ENCODE data around the gene RPH3AL. TPM values are rescaled to one million over a fixed set of nuclear protein-coding genes. Genes with fewer than 3 reads are reported as not detected.
"Not testable (repeated sequence)": the region's sequence is repeated elsewhere in the genome, so short reads cannot be mapped to it uniquely, and the experiment has no call there.

Gene RPH3AL
- total and polyA plus RNA-seq, 5 donors, result 4.7 to 11.5 (median 9.1) TPM

- intact Hi-C loops (cut with DNase I), result no loop called here
- Histone ChIP-seq H3K27ac (ENCODE audit: low read length) (no peak overlapping the region), H3K4me1 (ENCODE audit: control insufficient read depth, insufficient read depth, low read length) (no peaks in the 10 kb centered on the region), H3K27me3 (ENCODE audit: control insufficient read depth, insufficient read depth) (no peaks in the 10 kb centered on the region), H3K9me3 (ENCODE audit: control insufficient read depth, low read length) (no peaks in the 10 kb centered on the region), H3K4me3 (ENCODE audit: low read length) (no peak overlapping the region)
- ATAC-seq (peak; percentile 9 to 25), DNase-seq (peak in 1 of 3 donors; percentile 8)
- 72% methylated on average over 35 of the region's 35 CpGs for WGBS
These were observed 31.1 kb downstream of the RPH3AL start for GRCh38 chr17:321386-321941.

- Histone ChIP-seq H3K4me1 (ENCODE audit: control insufficient read depth, insufficient read depth, low read length) (no peaks in the 10 kb centered on the region), H3K27me3 (ENCODE audit: control insufficient read depth, insufficient read depth) (no peaks in the 10 kb centered on the region), H3K9me3 (ENCODE audit: control insufficient read depth, low read length) (no peaks in the 10 kb centered on the region), H3K27ac (ENCODE audit: low read length) (no peak overlapping the region), H3K4me3 (ENCODE audit: low read length) (no peak overlapping the region)
- peak in 2 of 3 donors; percentile 26 to 73 for DNase-seq
- peak; percentile 34 to 39 for ATAC-seq
- 69% methylated on average over 25 of the region's 25 CpGs for WGBS
- intact Hi-C loops (cut with DNase I), result no loop called here
These were observed 31.7 kb downstream of the RPH3AL start for GRCh38 chr17:320809-321385.

- 66% methylated on average over 9 of the region's 9 CpGs for WGBS
- no peak overlapping the region for H3K27ac ChIP-seq (ENCODE audit: low read length)
- H3K27me3 ChIP-seq (ENCODE audit: control insufficient read depth, insufficient read depth), result no peaks in the 10 kb centered on the region
- ATAC-seq, result no peak
- H3K4me3 ChIP-seq (ENCODE audit: low read length), result no peak overlapping the region
- DNase-seq, result peak in 1 of 3 donors; percentile 8
- intact Hi-C loops (cut with DNase I), result no loop called here
- H3K9me3 ChIP-seq (ENCODE audit: control insufficient read depth, low read length), result no peaks in the 10 kb centered on the region
- H3K4me1 ChIP-seq (ENCODE audit: control insufficient read depth, insufficient read depth, low read length), result no peaks in the 10 kb centered on the region
These were observed 32.5 kb downstream of the RPH3AL start for GRCh38 chr17:320139-320538.

- intact Hi-C loops (cut with DNase I), result no loop called here
- ATAC-seq (no peak), DNase-seq (peak in 1 of 3 donors; percentile 11)
- Histone ChIP-seq H3K27ac (ENCODE audit: low read length) (no peak overlapping the region), H3K4me3 (ENCODE audit: low read length) (no peak overlapping the region), H3K9me3 (ENCODE audit: control insufficient read depth, low read length) (no peaks in the 10 kb centered on the region), H3K27me3 (ENCODE audit: control insufficient read depth, insufficient read depth) (no peaks in the 10 kb centered on the region), H3K4me1 (ENCODE audit: control insufficient read depth, insufficient read depth, low read length) (no peaks in the 10 kb centered on the region)
- 90% methylated on average over 12 of the region's 12 CpGs for WGBS
These were observed 33.3 kb downstream of the RPH3AL start for GRCh38 chr17:319266-319665.

DNA sequence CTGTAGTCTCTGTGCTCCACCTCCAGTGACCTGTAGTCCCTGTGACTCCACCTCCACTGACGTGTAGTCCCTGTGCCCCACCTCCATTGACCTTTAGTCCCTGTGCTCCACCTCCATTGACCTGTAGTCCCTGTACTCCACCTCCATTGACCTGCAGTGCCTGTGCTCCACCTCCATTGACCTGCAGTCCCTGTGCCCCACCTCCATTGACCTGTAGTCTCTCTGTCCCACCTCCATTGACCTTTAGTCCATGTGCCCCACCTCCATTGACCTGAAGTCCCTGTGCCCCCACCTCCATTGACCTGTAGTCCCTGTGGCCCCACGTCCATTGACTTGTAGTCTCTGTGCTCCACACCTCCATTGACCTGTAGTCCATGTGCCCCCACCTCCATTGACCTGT, 35.5 kb downstream of the RPH3AL start:
- intact Hi-C loops (cut with DNase I); H3K4me1 ChIP-seq (ENCODE audit: control insufficient read depth, insufficient read depth, low read length); H3K9me3 ChIP-seq (ENCODE audit: control insufficient read depth, low read length); H3K27me3 ChIP-seq (ENCODE audit: control insufficient read depth, insufficient read depth); H3K4me3 ChIP-seq (ENCODE audit: low read length); H3K27ac ChIP-seq (ENCODE audit: low read length); ATAC-seq: not testable (repeated sequence)
- peak in 1 of 3 donors; percentile 3 for DNase-seq
- WGBS, result 90% methylated on average over 2 of the region's 2 CpGs

DNA sequence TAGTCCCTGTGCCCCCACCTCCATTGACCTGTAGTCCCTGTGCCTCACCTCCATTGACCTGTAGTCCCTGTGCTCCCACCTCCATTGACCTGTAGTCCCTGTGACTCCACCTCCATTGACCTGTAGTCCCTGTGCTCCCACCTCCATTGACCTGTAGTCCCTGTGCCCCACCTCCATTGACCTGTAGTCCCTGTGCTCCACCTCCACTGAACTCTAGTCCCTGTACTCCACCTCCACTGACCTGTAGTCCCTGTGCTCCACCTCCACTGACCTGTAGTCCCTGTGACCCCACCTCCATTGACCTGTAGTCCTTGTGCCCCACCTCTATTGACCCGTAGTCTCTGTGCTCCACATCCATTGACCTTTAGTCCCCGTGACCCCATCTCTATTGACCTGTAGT, 37.2 kb downstream of the RPH3AL start:
- intact Hi-C loops (cut with DNase I); H3K27ac ChIP-seq (ENCODE audit: low read length); H3K4me1 ChIP-seq (ENCODE audit: control insufficient read depth, insufficient read depth, low read length); H3K27me3 ChIP-seq (ENCODE audit: control insufficient read depth, insufficient read depth); H3K4me3 ChIP-seq (ENCODE audit: low read length); ATAC-seq; H3K9me3 ChIP-seq (ENCODE audit: control insufficient read depth, low read length): not testable (repeated sequence)
- DNase-seq, result peak in 1 of 3 donors; percentile 15
- 70% methylated on average over 2 of the region's 2 CpGs for WGBS

GRCh38 chr17:314614-314944, 38.0 kb downstream of the RPH3AL start:
- ATAC-seq; H3K27ac ChIP-seq (ENCODE audit: low read length); H3K4me1 ChIP-seq (ENCODE audit: control insufficient read depth, insufficient read depth, low read length); H3K9me3 ChIP-seq (ENCODE audit: control insufficient read depth, low read length); H3K4me3 ChIP-seq (ENCODE audit: low read length); intact Hi-C loops (cut with DNase I); H3K27me3 ChIP-seq (ENCODE audit: control insufficient read depth, insufficient read depth): not testable (repeated sequence)
- peak in 1 of 3 donors; percentile 7 for DNase-seq
- WGBS, result 94% methylated on average over 1 of the region's 1 CpG

- ATAC-seq (no peak), DNase-seq (peak in 2 of 3 donors; percentile 7 to 49)
- Histone ChIP-seq H3K27ac (ENCODE audit: low read length) (no peak overlapping the region), H3K27me3 (ENCODE audit: control insufficient read depth, insufficient read depth) (no peaks in the 10 kb centered on the region), H3K9me3 (ENCODE audit: control insufficient read depth, low read length) (no peaks in the 10 kb centered on the region), H3K4me3 (ENCODE audit: low read length) (no peak overlapping the region), H3K4me1 (ENCODE audit: control insufficient read depth, insufficient read depth, low read length) (no peaks in the 10 kb centered on the region)
- 91% methylated on average over 9 of the region's 9 CpGs for WGBS
- intact Hi-C loops (cut with DNase I), result no loop called here
These were observed 38.5 kb downstream of the RPH3AL start for GRCh38 chr17:313911-314613.

GRCh38 chr17:313231-313630, 39.4 kb downstream of the RPH3AL start:
- Histone ChIP-seq H3K9me3 (ENCODE audit: control insufficient read depth, low read length) (no peaks in the 10 kb centered on the region), H3K4me1 (ENCODE audit: control insufficient read depth, insufficient read depth, low read length) (no peaks in the 10 kb centered on the region), H3K27ac (ENCODE audit: low read length) (no peak overlapping the region), H3K27me3 (ENCODE audit: control insufficient read depth, insufficient read depth) (no peaks in the 10 kb centered on the region), H3K4me3 (ENCODE audit: low read length) (no peak overlapping the region)
- no peak for ATAC-seq
- DNase-seq, result peak in 1 of 3 donors; percentile 16
- intact Hi-C loops (cut with DNase I), result no loop called here
- 86% methylated on average over 10 of the region's 10 CpGs for WGBS

DNA sequence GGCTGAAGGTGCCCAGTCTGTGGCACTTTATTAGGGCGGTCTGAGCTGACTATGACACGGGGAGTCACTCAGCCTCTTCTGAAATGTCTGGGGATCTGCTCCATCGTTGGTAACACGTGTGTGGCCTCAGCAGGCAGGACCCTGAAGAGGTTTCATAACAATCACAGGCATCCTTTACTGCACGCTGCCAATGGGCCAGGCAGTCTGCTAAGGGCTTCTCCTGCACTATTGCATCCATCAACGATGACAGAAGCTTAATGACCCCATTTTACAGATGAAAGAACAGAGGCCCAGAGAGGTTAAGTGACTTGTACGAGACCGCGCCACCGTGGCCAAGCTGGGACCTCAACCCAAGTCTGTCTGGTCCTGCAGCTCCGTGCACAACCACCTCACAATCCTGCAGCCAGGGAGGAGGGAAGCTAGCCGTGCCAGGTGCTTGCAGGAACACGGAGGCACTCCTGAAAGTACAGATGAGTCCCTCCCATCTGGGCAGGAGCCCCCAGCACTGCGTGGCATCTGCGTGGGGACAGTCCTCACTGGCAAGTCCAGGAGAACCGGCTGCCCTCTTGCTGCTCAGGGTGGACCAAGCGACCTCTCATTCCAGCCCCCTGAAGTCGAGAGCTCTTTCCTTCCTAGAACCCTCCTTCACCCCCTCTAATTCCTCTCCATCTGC, 40.0 kb downstream of the RPH3AL start:
- Histone ChIP-seq H3K9me3 (ENCODE audit: control insufficient read depth, low read length) (no peaks in the 10 kb centered on the region), H3K27me3 (ENCODE audit: control insufficient read depth, insufficient read depth) (no peaks in the 10 kb centered on the region), H3K4me3 (ENCODE audit: low read length) (no peak overlapping the region), H3K4me1 (ENCODE audit: control insufficient read depth, insufficient read depth, low read length) (no peaks in the 10 kb centered on the region), H3K27ac (ENCODE audit: low read length) (no peak overlapping the region)
- intact Hi-C loops (cut with DNase I), result no loop called here
- DNase-seq, result peak; percentile 1 to 43 (median 32)
- no peak for ATAC-seq
- 84% methylated on average over 18 of the region's 18 CpGs for WGBS

- ATAC-seq (peak in 1 of 2 donors; percentile 49), DNase-seq (peak in 2 of 3 donors; percentile 16 to 43)
- WGBS, result 74% methylated on average over 20 of the region's 20 CpGs
- Histone ChIP-seq H3K9me3 (ENCODE audit: control insufficient read depth, low read length) (no peaks in the 10 kb centered on the region), H3K4me3 (ENCODE audit: low read length) (no peak overlapping the region), H3K27ac (ENCODE audit: low read length) (no peak overlapping the region), H3K27me3 (ENCODE audit: control insufficient read depth, insufficient read depth) (no peaks in the 10 kb centered on the region), H3K4me1 (ENCODE audit: control insufficient read depth, insufficient read depth, low read length) (no peaks in the 10 kb centered on the region)
- intact Hi-C loops (cut with DNase I), result no loop called here
These were observed 41.4 kb downstream of the RPH3AL start for GRCh38 chr17:311119-311782.

Measured in right cardiac atrium (tissue), 5 donors.